Coronary artery (tissue), 2 donors: ENCODE results near the gene GBX1.

ENCODE experiments used
- DNase-seq: peaks from one replicate; pipeline ENCODE4 v3.0.0-alpha.2; 2017; ENCODE audit warnings: low spot score
- H3K27ac ChIP-seq, 2 donors: fragments of 200-600 bp; sonication (generic); one replicate each; pipeline ENCODE4 v1.5.1; 2016 to 2019
- H3K4me3 ChIP-seq: fragments of 200-600 bp; sonication (generic); 2 replicates; pipeline ENCODE4 v1.5.1; 2016; ENCODE audit warnings: mild to moderate bottlenecking, moderate library complexity
- TF ChIP-seq, protein P1 (sequence below): fragments of 200-600 bp; sonication (generic); IDR thresholded peaks from one replicate; pipeline ENCODE4 v1.5.1; 2019; ENCODE audit warnings: antibody characterized with exemption

GBX1 gene

DNA sequence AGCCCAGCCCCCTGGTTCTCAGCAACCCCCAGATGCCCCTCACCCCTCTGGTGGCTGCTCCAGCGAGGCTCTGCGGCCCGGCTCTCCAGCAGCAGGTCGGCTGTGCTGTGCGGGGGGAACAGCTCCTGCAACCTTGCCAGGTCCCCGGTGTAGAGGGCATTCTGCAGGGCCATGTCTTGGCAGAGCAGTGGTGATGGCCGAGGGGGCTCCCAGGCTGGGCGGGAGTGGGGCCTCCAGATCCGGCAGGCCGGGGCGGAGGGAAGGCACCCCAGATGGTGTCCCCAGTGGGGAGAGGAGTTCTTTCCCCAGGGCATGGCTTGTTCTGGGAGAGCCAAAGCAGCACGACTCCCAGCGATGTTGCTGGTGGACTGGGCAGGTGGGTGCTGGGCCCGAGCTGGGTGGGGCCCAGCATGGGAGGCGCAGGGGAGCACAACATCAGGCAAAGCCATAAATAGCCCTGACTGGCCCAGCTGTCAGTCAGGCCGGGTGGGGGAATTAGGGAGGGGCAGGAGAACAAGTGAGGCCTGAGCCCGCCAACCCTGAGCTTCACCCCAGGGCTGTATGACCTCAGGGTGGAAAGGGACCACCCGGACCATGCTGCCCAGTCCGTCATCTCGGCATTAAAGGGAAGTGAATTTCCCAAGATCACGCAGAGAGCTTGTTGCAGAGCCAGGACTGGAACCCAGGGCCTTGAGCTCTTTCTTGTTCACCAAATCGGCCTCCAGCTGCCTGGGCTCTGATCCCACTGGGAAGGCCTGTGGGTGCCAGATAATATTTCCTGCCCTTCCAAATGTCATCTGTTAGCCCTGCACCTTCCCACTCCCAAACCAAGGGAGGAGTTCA, 20.1 kb upstream of the GBX1 start:
- TF ChIP-seq, protein P1, sequence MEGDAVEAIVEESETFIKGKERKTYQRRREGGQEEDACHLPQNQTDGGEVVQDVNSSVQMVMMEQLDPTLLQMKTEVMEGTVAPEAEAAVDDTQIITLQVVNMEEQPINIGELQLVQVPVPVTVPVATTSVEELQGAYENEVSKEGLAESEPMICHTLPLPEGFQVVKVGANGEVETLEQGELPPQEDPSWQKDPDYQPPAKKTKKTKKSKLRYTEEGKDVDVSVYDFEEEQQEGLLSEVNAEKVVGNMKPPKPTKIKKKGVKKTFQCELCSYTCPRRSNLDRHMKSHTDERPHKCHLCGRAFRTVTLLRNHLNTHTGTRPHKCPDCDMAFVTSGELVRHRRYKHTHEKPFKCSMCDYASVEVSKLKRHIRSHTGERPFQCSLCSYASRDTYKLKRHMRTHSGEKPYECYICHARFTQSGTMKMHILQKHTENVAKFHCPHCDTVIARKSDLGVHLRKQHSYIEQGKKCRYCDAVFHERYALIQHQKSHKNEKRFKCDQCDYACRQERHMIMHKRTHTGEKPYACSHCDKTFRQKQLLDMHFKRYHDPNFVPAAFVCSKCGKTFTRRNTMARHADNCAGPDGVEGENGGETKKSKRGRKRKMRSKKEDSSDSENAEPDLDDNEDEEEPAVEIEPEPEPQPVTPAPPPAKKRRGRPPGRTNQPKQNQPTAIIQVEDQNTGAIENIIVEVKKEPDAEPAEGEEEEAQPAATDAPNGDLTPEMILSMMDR: no peak
- no peak overlapping the region for H3K4me3 ChIP-seq
- no peak for DNase-seq
- H3K27ac ChIP-seq: no peak overlapping the region

DNA sequence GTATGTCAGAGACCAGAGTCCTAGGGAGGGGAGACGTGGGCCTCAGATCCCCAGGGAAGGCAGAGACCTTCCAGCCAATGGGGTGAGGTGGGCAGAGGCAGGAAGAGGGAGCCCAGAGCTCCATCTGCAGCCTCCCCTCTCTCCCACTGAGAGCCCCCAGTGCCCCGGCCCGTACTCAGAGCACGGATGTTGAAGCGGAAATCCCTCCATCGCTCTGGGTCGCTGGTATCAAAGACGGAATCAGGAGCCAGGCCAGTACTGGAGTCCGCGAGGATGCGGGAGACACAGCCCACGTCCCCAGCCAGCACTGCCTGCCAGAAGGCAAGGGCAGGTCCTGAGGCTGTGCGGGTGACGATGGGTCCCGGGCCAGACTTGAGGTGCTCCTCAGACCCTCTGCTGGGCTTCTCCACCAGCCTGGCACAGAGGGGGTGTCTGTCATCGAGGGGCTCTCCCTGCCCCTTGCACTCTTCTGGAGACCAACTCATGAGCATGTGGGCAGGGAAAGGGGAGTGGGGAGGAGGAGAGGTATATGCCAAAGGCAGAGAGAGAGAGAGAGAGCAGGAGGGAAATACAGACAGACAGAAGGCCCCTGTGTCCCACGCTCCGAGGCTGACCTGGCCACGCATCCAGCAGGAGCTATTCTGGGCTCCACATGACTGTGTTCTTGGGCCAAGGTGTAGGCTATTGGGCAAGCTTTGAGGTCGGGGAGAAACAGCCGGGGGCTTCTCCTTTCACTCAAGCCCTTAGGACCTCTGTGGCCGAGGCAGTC, 19.3 kb upstream of the GBX1 start, which contains the start of gene ASB10:
Gene ASB10, minus strand, starts transcription at position 611 of the 769 bp plus-strand sequence. Its CDS starts 120 bp downstream, at position 491.
- DNase-seq: no peak
- Histone ChIP-seq H3K4me3 (no peak within 1 kb of the TSS), H3K27ac (no peak within 1 kb of the TSS)
- TF ChIP-seq, protein P1: no peak

DNA sequence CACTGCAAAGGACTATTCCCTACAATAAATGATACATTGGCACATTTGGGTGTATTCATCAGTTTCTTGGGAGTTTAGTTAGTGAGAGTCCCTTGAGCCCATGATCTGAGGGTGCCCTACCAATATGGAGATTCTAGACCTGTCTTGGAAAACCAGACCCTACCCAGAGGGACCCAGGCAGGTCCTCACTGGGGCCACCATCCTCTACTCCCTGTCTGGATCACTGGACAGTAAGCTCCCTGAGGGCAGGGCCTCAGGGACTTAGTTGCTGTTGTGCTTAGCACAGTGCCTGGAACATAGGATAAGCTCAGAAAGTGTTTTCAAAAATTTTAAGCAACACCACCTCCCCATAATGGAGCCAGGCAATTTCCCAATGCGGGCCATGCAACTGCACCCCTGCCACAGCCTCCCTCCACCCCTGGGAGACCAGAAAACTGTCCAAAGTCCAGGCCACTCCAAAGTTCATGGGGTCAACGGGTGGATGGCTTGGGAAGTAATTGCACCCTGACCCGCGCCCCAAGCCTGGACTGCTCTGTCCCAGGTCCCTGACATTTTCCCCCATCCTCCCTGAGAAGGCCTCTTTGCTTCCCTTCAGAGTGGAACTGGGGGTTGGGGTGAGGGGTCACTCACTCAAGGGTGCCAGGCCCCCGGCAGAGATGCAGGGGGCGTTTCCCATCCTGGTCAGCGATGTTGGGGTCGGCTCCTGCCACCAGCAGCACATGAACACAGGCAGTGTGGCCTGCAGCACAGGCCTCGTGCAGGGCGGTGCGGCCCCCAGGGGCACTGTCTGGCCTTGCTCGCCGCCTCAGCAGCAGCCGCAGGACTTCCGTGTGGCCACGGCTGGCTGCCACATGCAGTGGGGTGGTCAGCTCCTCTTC, 18.5 kb upstream of the GBX1 start:
- DNase-seq: no peak
- Histone ChIP-seq H3K4me3 (no peak overlapping the region), H3K27ac (no peak overlapping the region)
- TF ChIP-seq, protein P1: no peak

DNA sequence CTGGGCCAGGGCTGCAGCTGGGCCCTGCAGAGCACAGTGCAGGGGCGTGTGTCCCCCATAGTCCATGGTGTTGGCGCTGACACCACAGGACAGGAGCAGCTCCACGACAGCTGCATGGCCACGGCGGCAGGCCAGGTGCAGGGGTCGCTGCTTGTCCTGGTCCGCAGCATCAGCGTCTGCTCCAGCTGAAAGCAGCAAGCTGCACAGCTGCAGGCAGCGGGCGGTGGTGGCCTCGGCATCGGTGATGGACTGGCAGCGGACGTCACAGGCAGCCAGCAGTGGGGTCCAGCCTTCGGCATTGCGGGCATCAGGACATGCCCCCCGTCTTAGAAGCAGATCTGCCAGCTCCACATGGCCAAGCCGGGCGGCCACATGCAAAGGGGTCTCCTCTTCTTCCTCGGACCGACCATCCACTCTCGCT, 13.5 kb upstream of the GBX1 start:
- TF ChIP-seq, protein P1: no peak
- H3K4me3 ChIP-seq: no peak overlapping the region
- peak; percentile 38 for DNase-seq
- no peak overlapping the region for H3K27ac ChIP-seq

DNA sequence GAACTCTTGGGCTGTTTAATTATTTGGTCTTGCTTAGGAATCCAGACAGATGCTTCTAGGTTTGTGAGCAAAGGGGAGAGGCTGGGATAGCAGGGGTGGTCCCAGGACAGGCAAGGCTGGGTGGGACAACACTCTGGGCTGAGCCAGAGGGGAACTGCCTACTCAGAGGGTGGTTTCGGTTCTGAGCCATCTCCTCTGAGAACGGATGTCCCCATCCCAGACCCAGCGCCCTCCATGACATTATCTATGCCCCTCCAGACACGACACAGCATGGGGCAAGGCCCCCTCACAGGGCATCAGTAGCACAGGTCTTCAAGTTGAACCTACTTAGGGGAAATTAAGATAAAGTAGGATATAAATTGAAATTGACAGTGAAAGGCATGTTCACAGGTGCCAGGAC, 12.5 kb upstream of the GBX1 start:
- peak; percentile 49 for DNase-seq

DNA sequence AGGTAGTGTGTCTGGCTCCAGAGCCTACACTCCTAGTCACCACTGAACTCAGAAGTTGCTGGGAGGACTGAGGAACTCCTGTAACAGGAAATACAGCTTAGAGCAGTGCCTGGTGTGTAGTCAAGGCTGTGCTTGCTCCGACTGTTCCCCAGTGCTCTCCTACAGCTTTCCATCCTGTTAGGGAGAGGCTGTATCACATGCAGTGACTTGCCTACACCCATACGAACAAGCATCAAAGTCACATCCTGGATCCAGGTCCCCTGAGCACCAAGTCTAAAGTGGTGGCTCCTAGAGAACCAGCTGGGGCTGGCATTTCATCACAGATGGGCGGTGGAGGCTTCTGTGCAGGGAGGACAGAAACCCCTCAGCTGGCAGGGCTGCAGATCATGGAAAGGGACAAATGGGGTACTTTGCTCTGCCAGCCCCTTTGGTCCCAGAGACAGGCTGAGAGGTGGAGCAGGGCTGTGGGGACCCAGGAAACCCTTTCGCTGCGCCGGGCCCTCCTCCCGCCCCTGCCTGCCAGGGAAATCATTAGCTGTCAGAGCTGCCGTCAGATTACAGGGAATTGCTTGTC, 11.9 kb upstream of the GBX1 start:
- DNase-seq: peak; percentile 40
- H3K4me3 ChIP-seq: no peak overlapping the region
- TF ChIP-seq, protein P1: no peak
- H3K27ac ChIP-seq: no peak overlapping the region

More for the DNA sequence above, 12.5 kb upstream of the GBX1 start:
- TF ChIP-seq, protein P1: no peak
- H3K27ac ChIP-seq: no peak overlapping the region
- no peak overlapping the region for H3K4me3 ChIP-seq
